ENCODE measurements around the gene STPG4. TPM values are rescaled to one million over a fixed set of nuclear protein-coding genes. Genes with fewer than 3 reads are reported as not detected.

STPG4 gene
- total and polyA plus RNA-seq, 10 donors = 0.19 to 2.2 (median 0.89) TPM; not detected in 3

DNA sequence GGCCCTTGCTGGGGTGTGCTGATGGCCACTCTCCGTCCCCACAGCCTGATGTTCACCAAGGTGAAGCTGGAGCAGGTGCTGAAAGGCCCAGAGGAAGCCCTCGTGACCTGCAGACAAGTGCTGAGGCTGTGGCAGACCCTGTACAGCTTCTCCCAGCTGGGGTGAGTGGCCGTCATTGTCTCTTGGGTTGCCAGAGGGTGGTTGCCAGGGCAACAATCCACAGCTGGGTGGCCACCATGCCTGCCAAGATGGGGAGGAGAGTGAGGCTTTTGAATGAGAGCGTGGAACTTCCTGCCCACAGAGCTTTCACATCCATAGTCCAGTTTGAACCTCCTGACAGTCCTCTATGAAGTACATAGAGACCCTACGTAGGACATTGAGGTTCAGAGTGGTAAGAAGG, 108.8 kb downstream of the STPG4 start:
- no peaks in the 10 kb centered on the region for H3K9me3 ChIP-seq
- no peaks in the 10 kb centered on the region for H3K27me3 ChIP-seq (replicated peaks in 1 of 7)
- WGBS, 5 donors = 77 to 87% (median 81%) methylated on average over 5 of the region's 5 CpGs
- no peak for DNase-seq
- peaks cover 4 to 98% (median 44%) of the 10 kb centered on the region in 6 donors for H3K36me3 ChIP-seq
- TF ChIP-seq POLR2A (IDR thresholded peaks at IDR 0.05) (no peak), POLR2AphosphoS5 (IDR thresholded peaks at IDR 0.05) (no peak)
- TF ChIP-seq, protein P1, sequence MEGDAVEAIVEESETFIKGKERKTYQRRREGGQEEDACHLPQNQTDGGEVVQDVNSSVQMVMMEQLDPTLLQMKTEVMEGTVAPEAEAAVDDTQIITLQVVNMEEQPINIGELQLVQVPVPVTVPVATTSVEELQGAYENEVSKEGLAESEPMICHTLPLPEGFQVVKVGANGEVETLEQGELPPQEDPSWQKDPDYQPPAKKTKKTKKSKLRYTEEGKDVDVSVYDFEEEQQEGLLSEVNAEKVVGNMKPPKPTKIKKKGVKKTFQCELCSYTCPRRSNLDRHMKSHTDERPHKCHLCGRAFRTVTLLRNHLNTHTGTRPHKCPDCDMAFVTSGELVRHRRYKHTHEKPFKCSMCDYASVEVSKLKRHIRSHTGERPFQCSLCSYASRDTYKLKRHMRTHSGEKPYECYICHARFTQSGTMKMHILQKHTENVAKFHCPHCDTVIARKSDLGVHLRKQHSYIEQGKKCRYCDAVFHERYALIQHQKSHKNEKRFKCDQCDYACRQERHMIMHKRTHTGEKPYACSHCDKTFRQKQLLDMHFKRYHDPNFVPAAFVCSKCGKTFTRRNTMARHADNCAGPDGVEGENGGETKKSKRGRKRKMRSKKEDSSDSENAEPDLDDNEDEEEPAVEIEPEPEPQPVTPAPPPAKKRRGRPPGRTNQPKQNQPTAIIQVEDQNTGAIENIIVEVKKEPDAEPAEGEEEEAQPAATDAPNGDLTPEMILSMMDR (IDR thresholded peaks at IDR 0.05 in 8 of 11, conservative IDR thresholded peaks at IDR 0.05 in 3 of 11) = no peak
- no peak overlapping the region for H3K4me3 ChIP-seq
- H3K27ac ChIP-seq = no peak overlapping the region
- peaks cover 19 to 41% (median 25%) of the 10 kb centered on the region in 6 donors for H3K4me1 ChIP-seq
- intact Hi-C loops (cut with DNase I; ENCODE audit: low total_unique reads) = no loop called here

DNA sequence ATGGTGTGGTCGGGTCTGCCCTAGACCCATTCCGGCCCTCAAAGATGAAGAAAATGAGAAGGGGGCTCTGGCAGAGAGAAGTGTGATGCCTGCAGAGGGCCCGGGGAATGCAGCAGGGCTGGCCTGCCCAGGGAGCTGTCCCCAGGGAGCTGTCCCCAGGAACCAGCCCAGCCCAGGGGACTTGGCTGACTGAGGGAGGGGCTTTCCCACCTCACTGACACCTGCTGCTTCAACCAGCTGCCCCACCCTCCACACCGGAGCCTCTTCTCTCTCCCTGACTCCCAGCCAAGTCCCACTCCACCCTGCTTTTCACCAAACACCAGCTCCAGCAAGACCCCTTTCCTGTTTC, 111.2 kb downstream of the STPG4 start:
- intact Hi-C loops (cut with DNase I; ENCODE audit: low total_unique reads) = no loop called here
- no peaks in the 10 kb centered on the region for H3K27me3 ChIP-seq (replicated peaks in 1 of 7)
- H3K27ac ChIP-seq = peak overlapping the region; percentile 56 to 85 (median 72)
- 65 to 80% (median 73%) methylated on average over 4 of the region's 4 CpGs for WGBS, 5 donors
- H3K36me3 ChIP-seq = peaks cover 4 to 98% (median 31%) of the 10 kb centered on the region in 6 donors
- no peaks in the 10 kb centered on the region for H3K9me3 ChIP-seq
- peaks cover 22 to 65% (median 39%) of the 10 kb centered on the region in 6 donors for H3K4me1 ChIP-seq
- H3K4me3 ChIP-seq = no peak overlapping the region
- DNase-seq = no peak
- TF ChIP-seq POLR2A (IDR thresholded peaks at IDR 0.05) (no peak), POLR2AphosphoS5 (IDR thresholded peaks at IDR 0.05) (peak in 1 of 3 donors; percentile 19)
- TF ChIP-seq, protein P1 (IDR thresholded peaks at IDR 0.05 in 8 of 11, conservative IDR thresholded peaks at IDR 0.05 in 3 of 11) = no peak

DNA sequence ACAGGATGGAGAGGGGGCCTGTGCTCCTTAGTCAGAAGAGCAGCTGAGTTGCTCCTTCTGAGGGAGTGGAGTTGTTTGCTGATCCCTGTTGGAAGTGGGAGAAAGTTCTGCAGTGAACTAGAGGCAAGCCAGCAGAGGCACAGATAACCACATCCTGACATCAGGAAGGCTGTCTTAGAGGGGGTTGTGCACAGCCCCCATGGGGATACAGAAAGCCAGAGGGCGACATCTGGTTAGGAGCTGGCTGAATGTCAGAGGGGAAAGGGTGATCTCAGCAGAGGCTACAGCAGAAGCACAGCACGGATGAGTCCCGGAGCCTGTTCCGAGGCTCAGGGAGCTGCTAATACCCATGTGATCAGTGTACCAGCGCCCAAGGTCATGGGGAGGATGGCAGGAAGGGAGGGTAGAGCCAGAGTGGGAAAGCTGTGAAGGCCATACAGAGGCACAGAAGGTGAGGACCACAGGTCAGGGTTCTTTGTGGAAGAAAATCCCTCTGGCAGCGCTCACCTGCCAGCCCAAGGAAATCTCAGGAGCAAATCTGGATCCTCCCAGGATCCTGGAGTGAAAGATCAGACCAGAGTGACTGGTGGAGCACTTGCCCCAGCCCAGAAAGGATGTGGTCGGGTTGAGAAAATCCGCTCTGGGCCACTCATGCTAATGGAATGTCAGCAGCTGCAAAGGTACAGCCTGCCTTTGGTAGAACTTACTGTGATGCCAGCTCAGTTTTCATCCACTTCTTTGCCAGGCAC, 111.8 kb downstream of the STPG4 start:
- H3K27me3 ChIP-seq (replicated peaks in 1 of 7) = no peaks in the 10 kb centered on the region
- H3K4me3 ChIP-seq = no peak overlapping the region
- H3K27ac ChIP-seq = peak overlapping the region; percentile 56 to 85 (median 72)
- peak; percentile 82 for DNase-seq
- TF ChIP-seq, protein P1 (IDR thresholded peaks at IDR 0.05 in 8 of 11, conservative IDR thresholded peaks at IDR 0.05 in 3 of 11) = peak in 1 of 11 experiments; percentile 5
- TF ChIP-seq POLR2A (IDR thresholded peaks at IDR 0.05) = no peak
- peak in 2 of 3 donors; percentile 68 to 69 for TF ChIP-seq POLR2AphosphoS5 (IDR thresholded peaks at IDR 0.05)
- intact Hi-C loops (cut with DNase I; ENCODE audit: low total_unique reads) = no loop called here
- H3K9me3 ChIP-seq = no peaks in the 10 kb centered on the region
- WGBS, 5 donors = 53 to 76% (median 64%) methylated on average over 8 of the region's 8 CpGs
- H3K4me1 ChIP-seq = peaks cover 22 to 71% (median 43%) of the 10 kb centered on the region in 6 donors
- peaks cover 4 to 96% (median 31%) of the 10 kb centered on the region in 6 donors for H3K36me3 ChIP-seq

DNA sequence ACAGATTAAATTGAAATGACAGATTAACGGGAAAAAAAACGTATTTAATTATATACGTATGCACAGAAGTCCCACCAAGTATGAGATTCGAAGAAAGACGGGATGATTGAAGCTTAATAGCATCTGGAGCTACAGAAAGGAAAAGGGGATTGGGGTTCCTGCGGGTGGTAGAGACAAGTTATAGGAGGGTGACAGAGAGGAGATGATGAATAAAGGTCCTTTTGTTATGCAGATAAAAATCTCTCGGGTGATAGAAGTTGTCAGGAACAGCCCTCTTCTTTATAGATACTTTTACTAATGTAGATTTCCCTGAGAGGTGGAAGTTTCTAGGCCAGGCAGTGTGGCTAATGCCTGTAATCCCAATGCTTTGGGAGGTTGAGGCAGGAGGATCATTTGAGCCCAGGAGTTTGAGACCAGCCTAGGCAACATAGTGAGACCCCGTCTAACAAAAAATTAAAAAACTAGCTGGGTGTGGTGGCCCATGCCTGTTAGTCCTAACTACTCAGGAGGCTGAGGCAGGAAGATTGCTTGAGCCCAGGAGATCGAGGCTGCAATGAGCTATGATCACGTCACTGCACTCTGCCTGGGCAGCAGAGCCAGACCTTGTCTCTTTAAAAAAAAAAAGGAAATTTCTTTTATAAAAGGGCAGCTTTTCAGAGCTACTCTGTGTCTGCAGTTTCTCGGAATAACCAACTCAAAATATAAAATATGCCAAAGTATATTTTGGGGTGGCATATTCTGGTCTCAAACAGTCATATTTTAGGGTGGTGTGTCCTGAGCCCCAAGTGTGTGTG, 113.0 kb downstream of the STPG4 start:
- Histone ChIP-seq H3K4me3 (no peak overlapping the region), H3K27ac (peak overlapping the region in 7 of 8 donors; percentile 56 to 85 (median 76)), H3K36me3 (peaks cover 4 to 96% (median 24%) of the 10 kb centered on the region in 6 donors), H3K9me3 (no peaks in the 10 kb centered on the region), H3K4me1 (peaks cover 22 to 82% (median 47%) of the 10 kb centered on the region in 6 donors), H3K27me3 (replicated peaks in 1 of 7) (no peaks in the 10 kb centered on the region)
- DNase-seq = no peak
- WGBS, 5 donors = 83 to 94% (median 89%) methylated on average over 11 of the region's 11 CpGs
- TF ChIP-seq, protein P1 (IDR thresholded peaks at IDR 0.05 in 8 of 11, conservative IDR thresholded peaks at IDR 0.05 in 3 of 11) = no peak
- TF ChIP-seq POLR2AphosphoS5 (IDR thresholded peaks at IDR 0.05) = no peak
- TF ChIP-seq POLR2A (IDR thresholded peaks at IDR 0.05) = no peak
- intact Hi-C loops (cut with DNase I; ENCODE audit: low total_unique reads) = no loop called here

Data from spleen (tissue), 11 donors.